ENCODE data around the gene XRCC2. TPM values are rescaled to one million over a fixed set of nuclear protein-coding genes. Genes with fewer than 3 reads are reported as not detected.
"Not testable (repeated sequence)": the region's sequence is repeated elsewhere in the genome, so short reads cannot be mapped to it uniquely, and the experiment has no call there.

The XRCC2 gene
- polyA plus RNA-seq (2012; ENCODE audit: insufficient read depth, insufficient read length, low read depth) = 1.1 TPM

DNA sequence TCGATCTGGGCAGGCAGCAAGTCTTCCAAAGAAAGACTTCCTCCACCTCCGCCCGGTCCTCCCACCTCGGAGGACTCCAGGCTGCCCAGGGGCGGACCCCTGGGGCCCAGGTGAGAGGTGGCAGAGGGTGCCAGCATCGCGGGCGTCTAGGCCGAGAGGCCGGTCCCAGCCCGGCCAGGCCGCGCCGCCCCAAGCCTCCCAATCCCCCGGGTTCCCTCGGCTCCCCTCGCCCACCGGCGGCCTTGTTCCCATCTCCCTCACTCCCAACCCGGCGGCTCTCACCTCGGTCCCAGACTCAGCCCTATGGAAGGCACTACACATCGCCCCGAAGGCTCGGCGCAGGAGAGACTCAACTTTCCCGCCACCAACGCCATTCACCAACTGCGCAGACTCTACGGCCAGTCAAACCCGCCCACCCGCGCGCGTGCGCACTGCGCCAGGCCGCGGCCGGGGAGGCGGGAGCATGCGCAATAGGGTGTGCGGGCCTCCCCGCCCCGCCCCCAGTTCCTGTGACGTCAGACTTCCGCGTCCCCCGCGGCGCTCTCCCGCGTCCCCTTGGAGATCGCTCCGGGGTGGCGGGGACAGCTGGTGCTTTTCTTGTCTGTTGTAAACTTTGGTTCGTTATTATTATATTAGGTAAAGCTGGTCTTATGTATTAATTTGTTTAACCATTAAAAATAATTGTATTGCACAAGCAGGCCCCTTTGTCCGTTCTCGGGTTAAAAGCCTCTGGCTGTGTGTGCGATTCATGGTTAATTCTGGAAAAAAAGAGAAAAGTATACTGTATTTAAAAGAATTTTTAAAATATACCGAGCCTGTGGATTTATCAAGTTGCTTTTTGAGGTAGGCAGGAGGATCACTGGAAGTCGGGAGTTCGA, at the start of gene XRCC2:
Gene XRCC2 (minus strand): TSS at position 383 of the 878 bp plus-strand sequence. CDS start 62 bp downstream, at position 321.
- peak within 1 kb of the TSS; percentile 85 for H3K4me3 ChIP-seq (ENCODE audit: low read depth, low read length)
- no peaks in the 10 kb centered on the region for H3K9me3 ChIP-seq
- TF ChIP-seq, protein P1, sequence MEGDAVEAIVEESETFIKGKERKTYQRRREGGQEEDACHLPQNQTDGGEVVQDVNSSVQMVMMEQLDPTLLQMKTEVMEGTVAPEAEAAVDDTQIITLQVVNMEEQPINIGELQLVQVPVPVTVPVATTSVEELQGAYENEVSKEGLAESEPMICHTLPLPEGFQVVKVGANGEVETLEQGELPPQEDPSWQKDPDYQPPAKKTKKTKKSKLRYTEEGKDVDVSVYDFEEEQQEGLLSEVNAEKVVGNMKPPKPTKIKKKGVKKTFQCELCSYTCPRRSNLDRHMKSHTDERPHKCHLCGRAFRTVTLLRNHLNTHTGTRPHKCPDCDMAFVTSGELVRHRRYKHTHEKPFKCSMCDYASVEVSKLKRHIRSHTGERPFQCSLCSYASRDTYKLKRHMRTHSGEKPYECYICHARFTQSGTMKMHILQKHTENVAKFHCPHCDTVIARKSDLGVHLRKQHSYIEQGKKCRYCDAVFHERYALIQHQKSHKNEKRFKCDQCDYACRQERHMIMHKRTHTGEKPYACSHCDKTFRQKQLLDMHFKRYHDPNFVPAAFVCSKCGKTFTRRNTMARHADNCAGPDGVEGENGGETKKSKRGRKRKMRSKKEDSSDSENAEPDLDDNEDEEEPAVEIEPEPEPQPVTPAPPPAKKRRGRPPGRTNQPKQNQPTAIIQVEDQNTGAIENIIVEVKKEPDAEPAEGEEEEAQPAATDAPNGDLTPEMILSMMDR (IDR thresholded peaks at IDR 0.05; ENCODE audit: low read depth, low read length) = no peak

DNA sequence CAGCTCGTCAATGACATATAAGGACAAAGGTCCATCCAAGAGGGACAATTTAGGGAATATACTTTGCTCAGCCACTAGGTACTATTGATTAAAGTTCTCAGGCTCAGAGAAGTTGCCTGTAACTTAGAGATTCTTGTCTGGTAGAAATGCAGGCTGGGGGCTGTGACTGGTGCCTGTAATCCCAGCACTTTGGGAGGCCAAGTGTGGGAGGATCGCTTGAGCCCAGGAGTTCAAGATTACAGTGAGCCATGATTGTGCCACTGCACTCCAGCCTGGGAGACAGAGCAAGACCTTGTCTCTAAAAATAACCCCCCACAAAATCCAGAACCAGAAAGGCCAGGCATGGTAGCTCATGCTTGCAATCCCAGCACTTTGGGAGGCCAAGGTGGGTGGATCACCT, 47.4 kb upstream of the XRCC2 start:
- no peak for DNase-seq
- TF ChIP-seq, protein P1 (IDR thresholded peaks at IDR 0.05; ENCODE audit: low read depth, low read length) = no peak

More for the DNA sequence above, at the start of gene XRCC2:
- no peaks in the 10 kb centered on the region for H3K4me1 ChIP-seq
- DNase-seq = peak; percentile 95
- no peaks in the 10 kb centered on the region for H3K27me3 ChIP-seq
- H3K36me3 ChIP-seq = peaks cover 7% of the 10 kb centered on the region; the same call in 1 of the 2 replicates

DNA sequence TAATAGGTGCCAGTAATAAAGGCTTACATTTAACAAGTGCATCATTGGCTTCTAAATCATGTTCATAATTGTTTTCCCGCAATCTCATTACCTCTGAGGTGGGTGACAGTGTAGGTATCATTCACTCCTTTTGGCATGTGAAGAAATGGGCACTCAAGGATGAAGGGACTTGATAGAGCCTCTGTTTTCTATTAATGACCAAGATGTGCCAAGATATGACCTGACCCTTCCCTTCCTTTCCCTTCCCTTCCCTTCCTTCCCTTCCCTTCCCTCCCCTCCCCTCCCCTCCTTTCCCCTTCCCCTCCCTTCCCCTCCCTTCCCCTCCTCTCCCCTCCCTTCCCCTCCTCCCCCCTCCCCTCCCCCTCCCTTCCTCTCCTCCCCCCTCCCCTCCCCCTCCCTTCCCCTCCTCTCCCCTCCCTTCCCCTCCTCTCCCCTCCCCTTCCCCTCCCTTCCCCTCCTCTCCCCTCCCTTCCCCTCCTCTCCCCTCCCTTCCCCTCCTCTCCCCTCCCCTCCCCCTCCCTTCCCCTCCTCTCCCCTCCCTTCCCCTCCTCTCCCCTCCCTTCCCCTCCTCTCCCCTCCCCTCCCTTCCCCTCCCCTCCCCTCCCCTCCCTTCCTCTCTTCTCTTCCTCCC, 36.6 kb upstream of the XRCC2 start:
- H3K4me1 ChIP-seq; H3K36me3 ChIP-seq; H3K9me3 ChIP-seq; H3K27me3 ChIP-seq; DNase-seq; H3K4me3 ChIP-seq (ENCODE audit: low read depth, low read length): not testable (repeated sequence)

More for the DNA sequence above, 47.4 kb upstream of the XRCC2 start:
- no peaks in the 10 kb centered on the region for H3K4me1 ChIP-seq
- no peaks in the 10 kb centered on the region for H3K36me3 ChIP-seq
- H3K4me3 ChIP-seq (ENCODE audit: low read depth, low read length) = no peak overlapping the region
- H3K27me3 ChIP-seq = no peaks in the 10 kb centered on the region
- no peaks in the 10 kb centered on the region for H3K9me3 ChIP-seq

DNA sequence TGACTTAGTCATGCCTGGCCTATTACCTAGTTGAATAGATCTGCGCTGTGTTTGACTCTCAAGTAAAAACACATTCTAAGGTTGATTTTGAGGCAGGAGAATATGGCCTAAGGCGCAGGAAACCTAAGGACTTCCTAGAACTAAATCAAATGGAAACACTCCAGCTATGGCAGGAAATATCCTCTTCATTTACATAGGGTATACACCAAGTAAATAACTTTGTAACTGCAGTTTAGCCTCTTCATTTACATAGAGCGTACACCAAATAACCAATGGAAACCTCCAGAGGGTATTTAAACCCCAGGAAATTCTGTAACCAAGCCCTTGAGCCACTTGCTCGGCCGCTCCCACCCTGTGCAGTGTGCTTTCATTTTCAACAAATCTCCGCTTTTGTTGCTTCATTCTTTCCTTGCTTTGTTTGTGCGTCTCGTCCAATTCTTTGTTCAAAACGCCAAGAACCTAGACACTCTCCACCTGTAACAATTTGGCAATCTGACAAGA, 35.6 kb upstream of the XRCC2 start:
- no peak for DNase-seq
- no peaks in the 10 kb centered on the region for H3K27me3 ChIP-seq
- H3K9me3 ChIP-seq = no peaks in the 10 kb centered on the region
- TF ChIP-seq, protein P1 (IDR thresholded peaks at IDR 0.05; ENCODE audit: low read depth, low read length) = no peak
- H3K36me3 ChIP-seq = no peaks in the 10 kb centered on the region
- no peak overlapping the region for H3K4me3 ChIP-seq (ENCODE audit: low read depth, low read length)
- no peaks in the 10 kb centered on the region; the same call in 1 of the 2 replicates for H3K4me1 ChIP-seq

DNA sequence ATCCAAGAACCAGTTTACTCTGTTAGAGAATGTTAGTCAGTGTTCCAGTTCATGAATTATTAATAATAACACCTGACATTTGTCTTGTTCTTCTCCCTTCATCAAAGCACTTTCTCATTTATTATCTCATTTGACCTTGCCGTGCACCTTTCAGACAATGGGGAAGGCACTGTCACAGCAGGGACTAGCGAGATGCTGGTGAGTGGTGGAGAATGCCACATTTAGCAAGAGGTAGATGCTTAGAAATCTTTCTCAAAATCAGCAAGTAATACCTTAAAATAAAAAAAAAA, 34.2 kb upstream of the XRCC2 start:
- no peak for DNase-seq
- Histone ChIP-seq H3K9me3 (no peaks in the 10 kb centered on the region), H3K4me3 (ENCODE audit: low read depth, low read length) (no peak overlapping the region), H3K27me3 (no peaks in the 10 kb centered on the region), H3K36me3 (no peaks in the 10 kb centered on the region), H3K4me1 (no peaks in the 10 kb centered on the region; the same call in 1 of the 2 replicates)
- TF ChIP-seq, protein P1 (IDR thresholded peaks at IDR 0.05; ENCODE audit: low read depth, low read length) = no peak

DNA sequence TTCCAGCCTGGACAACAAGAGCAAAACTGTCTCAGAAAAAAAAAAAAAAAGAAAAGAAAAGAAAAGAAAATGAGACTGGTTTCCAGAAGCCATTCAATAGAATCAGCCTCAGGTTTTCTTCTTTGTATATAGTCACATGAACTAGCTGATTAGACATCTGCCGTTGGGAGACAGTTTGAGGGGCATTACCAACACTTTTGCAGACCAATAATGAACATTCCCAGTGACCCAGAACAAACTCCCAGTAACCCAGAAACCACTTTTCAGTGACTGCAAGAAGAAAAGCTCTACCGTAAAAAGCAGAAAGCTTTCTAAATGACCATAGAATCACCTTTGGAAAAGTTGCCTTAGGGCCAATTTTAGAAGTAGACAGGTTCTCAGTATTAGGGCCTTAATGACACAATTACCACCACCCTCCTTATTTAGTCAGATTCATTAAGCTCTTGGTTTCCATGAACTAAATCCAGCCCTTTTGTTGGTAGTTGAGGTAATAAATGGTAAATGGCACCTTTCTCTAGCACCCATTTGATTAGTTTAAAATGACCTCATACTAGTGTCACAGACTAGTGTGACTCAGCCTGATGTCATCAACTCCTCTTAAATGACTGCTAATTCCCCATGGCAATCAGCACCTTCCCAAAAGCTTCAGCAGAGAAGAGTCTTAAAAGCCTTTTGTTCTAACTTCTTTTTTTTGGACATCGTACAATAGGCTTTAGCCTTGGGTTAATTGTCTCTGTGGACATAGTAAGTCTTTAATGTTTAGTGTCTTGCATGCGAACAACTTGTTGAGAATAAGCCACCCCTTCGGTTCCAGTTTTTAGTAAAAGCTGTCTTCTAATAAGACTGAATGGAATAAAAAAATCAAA, 33.6 kb upstream of the XRCC2 start:
- H3K27me3 ChIP-seq = no peaks in the 10 kb centered on the region
- no peak for DNase-seq
- no peaks in the 10 kb centered on the region for H3K9me3 ChIP-seq
- TF ChIP-seq, protein P1 (IDR thresholded peaks at IDR 0.05; ENCODE audit: low read depth, low read length) = no peak
- H3K36me3 ChIP-seq = no peaks in the 10 kb centered on the region
- H3K4me3 ChIP-seq (ENCODE audit: low read depth, low read length) = no peak overlapping the region
- H3K4me1 ChIP-seq = no peaks in the 10 kb centered on the region; the same call in 1 of the 2 replicates

Data from BE2C (cell line).